ENCODE data around the gene POU2F3.
A peak's percentile ranks its signal among the peaks of the same experiment; 100 is the strongest.

Gene POU2F3

DNA sequence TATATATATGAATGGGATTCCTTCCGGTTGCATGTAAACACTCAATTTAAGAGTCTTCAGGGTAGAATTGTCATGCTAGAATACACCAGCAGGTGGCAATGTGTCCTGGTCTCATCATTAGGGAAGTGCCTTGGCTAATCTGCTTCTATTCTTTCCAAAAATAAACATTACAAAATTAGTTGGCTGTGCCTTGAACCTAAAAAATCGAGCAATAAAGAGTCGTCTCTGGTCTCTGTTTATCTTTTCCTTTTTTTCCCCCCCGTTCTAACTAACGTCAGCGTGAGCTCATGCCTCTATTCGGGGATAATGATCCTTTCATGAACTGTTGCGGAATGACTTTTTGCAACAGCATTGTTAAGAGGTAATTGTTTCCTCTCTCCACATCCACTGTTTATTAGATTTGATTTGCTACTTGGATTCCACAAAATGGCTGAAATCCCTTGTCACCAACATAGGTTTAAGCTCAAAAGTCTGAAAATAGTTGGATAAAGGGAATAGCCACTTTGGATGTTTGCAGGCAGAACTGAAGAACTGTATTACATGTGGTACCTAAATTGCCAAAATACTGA lies 95.0 kb downstream of the POU2F3 start:
- Histone ChIP-seq H3K79me2 (ENCODE audit: low read length) (peaks cover 24% of the 10 kb centered on the region), H3K36me3 (replicated peaks; ENCODE audit: low read depth, low read length) (no peaks in the 10 kb centered on the region), H2AFZ (ENCODE audit: low read depth, low read length) (peak overlapping the region; percentile 72), H3K27ac (ENCODE audit: low read length) (no peak overlapping the region), H4K20me1 (ENCODE audit: insufficient read depth, low read length) (peaks cover 25% of the 10 kb centered on the region), H3K9ac (ENCODE audit: low read length) (peak overlapping the region; percentile 91; the same call in 1 of the 2 replicates), H3K9me3 (ENCODE audit: insufficient read depth, low read length) (no peaks in the 10 kb centered on the region), H3K27me3 (ENCODE audit: low read depth, low read length) (peaks cover 41% of the 10 kb centered on the region), H3K4me3 (ENCODE audit: low read length) (peak overlapping the region; percentile 94), H3K4me1 (ENCODE audit: low read length) (peaks cover 15% of the 10 kb centered on the region), H3K4me2 (ENCODE audit: low read length) (peak overlapping the region; percentile 94)
- no peak for TF ChIP-seq EZH2phosphoT487 (IDR thresholded peaks at IDR 0.05; ENCODE audit: low read depth)
- TF ChIP-seq, protein P1, sequence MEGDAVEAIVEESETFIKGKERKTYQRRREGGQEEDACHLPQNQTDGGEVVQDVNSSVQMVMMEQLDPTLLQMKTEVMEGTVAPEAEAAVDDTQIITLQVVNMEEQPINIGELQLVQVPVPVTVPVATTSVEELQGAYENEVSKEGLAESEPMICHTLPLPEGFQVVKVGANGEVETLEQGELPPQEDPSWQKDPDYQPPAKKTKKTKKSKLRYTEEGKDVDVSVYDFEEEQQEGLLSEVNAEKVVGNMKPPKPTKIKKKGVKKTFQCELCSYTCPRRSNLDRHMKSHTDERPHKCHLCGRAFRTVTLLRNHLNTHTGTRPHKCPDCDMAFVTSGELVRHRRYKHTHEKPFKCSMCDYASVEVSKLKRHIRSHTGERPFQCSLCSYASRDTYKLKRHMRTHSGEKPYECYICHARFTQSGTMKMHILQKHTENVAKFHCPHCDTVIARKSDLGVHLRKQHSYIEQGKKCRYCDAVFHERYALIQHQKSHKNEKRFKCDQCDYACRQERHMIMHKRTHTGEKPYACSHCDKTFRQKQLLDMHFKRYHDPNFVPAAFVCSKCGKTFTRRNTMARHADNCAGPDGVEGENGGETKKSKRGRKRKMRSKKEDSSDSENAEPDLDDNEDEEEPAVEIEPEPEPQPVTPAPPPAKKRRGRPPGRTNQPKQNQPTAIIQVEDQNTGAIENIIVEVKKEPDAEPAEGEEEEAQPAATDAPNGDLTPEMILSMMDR (IDR thresholded peaks at IDR 0.05; ENCODE audit: low read depth, low read length), result peak; percentile 58

DNA sequence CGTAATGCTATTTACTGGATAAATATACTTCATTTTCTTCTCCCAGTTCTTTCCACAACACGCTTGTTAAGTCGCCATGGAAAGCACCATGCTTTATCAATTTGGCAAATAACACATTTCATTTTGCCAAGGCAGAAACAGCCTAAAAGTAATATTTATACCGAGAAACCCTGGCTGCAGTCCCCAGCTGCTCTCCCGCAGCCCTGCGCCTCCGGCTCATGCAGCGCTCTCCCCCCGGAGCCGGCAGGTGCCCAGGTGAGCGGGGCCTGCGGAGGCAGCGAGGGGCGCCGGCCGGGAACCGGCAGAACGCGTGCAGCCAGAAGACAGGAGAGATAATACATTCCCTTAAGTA lies 95.6 kb downstream of the POU2F3 start:
- peak overlapping the region; percentile 72 for H2AFZ ChIP-seq (ENCODE audit: low read depth, low read length)
- H3K9ac ChIP-seq (ENCODE audit: low read length), result peak overlapping the region; percentile 91

DNA sequence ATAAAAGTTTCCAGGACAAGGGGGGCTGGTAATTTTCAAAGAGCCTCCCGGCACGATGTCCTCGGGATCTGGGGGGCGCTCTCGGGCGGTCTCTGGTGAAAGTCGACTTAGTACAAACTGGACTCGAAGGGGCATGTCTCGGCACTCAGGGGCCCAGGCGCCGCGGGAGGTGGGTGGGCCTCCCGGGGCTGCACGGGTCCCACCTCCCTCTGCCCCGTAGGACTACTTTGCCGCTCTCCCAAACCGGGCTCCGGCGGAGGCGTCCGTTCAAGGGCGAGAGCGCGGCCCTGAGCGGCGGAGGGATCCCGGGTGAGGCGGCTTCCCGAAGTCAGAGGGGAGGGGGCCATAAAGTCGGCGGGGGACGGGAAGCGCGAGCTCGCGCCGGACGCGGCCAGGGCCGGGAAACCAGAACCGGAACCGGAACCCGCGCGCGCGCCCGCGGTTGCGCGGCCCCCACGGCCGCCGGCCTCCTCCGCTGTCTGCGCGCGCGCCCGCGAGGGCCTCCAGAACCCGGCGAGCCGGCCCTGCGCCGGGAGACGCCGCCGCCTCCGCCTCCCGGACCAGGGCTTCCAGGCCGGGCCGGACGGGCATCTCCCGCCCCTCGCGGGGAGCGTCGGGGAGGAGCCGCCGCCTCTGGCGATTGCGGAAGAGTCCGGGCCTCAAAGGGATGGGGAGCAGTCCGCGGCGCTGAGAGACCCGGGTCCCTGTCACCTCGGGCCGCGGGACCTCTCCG lies 96.1 kb downstream of the POU2F3 start, which contains the start of gene ARHGEF12:
Gene ARHGEF12, plus strand, starts transcription at position 506 of the 733 bp plus-strand sequence. CDS start 831 bp downstream, outside the sequence.
- TF ChIP-seq, protein P1 (IDR thresholded peaks at IDR 0.05; ENCODE audit: low read depth, low read length), result peak; percentile 84
- no peak for TF ChIP-seq EZH2phosphoT487 (IDR thresholded peaks at IDR 0.05; ENCODE audit: low read depth)
- H3K4me1 ChIP-seq (ENCODE audit: low read length), result peaks cover 15% of the 10 kb centered on the region
- H3K36me3 ChIP-seq (replicated peaks; ENCODE audit: low read depth, low read length), result no peaks in the 10 kb centered on the region
- H3K27ac ChIP-seq (ENCODE audit: low read length), result peak within 1 kb of the TSS; percentile 17; the same call in 1 of the 2 replicates
- peaks cover 41% of the 10 kb centered on the region for H3K27me3 ChIP-seq (ENCODE audit: low read depth, low read length)
- peak within 1 kb of the TSS; percentile 91 for H3K9ac ChIP-seq (ENCODE audit: low read length)
- H2AFZ ChIP-seq (ENCODE audit: low read depth, low read length), result peak within 1 kb of the TSS; percentile 72
- H3K4me2 ChIP-seq (ENCODE audit: low read length), result peak within 1 kb of the TSS; percentile 95
- peaks cover 35% of the 10 kb centered on the region for H4K20me1 ChIP-seq (ENCODE audit: insufficient read depth, low read length)
- H3K4me3 ChIP-seq (ENCODE audit: low read length), result peak within 1 kb of the TSS; percentile 94
- peaks cover 30% of the 10 kb centered on the region for H3K79me2 ChIP-seq (ENCODE audit: low read length)
- no peaks in the 10 kb centered on the region for H3K9me3 ChIP-seq (ENCODE audit: insufficient read depth, low read length)

More for the DNA sequence above, 95.6 kb downstream of the POU2F3 start:
- Histone ChIP-seq H3K27ac (ENCODE audit: low read length) (no peak overlapping the region), H3K79me2 (ENCODE audit: low read length) (peaks cover 25% of the 10 kb centered on the region), H3K36me3 (replicated peaks; ENCODE audit: low read depth, low read length) (no peaks in the 10 kb centered on the region), H3K4me2 (ENCODE audit: low read length) (peak overlapping the region; percentile 94), H3K9me3 (ENCODE audit: insufficient read depth, low read length) (no peaks in the 10 kb centered on the region), H4K20me1 (ENCODE audit: insufficient read depth, low read length) (peaks cover 31% of the 10 kb centered on the region), H3K4me1 (ENCODE audit: low read length) (peaks cover 15% of the 10 kb centered on the region), H3K27me3 (ENCODE audit: low read depth, low read length) (peaks cover 41% of the 10 kb centered on the region), H3K4me3 (ENCODE audit: low read length) (peak overlapping the region; percentile 94)
- no peak for TF ChIP-seq EZH2phosphoT487 (IDR thresholded peaks at IDR 0.05; ENCODE audit: low read depth)
- TF ChIP-seq, protein P1 (IDR thresholded peaks at IDR 0.05; ENCODE audit: low read depth, low read length), result no peak

DNA sequence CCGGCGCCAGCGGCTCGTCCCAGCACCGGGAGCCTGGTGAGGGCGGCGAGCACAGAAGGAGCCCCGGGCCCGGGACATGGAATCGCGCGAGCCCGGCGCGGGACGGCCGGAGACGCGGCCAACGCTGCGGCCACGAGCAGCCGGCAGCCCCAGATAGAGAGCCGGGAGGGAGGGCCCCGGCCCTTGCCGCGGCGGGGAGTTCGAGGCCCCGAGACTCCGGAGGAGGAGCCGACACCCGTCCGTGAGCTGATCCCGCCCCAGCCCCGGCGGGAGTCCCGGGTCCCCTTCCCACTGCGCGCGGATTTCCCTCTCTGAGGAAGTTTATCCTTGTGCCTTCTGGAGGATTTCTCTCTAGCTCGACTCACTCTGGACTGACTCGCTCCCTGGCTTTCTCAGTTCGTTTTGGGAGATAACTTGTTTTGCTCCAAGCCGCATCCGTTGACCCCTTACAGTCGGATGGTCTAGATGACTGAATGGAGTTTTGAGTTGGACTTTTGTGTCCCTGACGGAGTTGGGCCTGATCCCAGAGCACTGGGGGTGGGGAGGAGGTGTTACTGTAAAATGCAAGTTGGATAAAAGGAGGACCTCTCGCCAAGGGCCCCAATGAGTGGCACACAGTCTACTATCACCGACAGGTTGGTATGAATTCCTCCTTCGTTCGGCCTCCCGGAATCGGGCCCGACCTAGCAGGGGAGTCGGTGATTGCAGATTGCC lies 96.9 kb downstream of the POU2F3 start:
- Histone ChIP-seq H3K4me1 (ENCODE audit: low read length) (peaks cover 15% of the 10 kb centered on the region), H3K4me3 (ENCODE audit: low read length) (peak overlapping the region; percentile 94), H3K4me2 (ENCODE audit: low read length) (peak overlapping the region; percentile 95), H3K79me2 (ENCODE audit: low read length) (peaks cover 34% of the 10 kb centered on the region), H3K27ac (ENCODE audit: low read length) (peak overlapping the region; percentile 17; the same call in 1 of the 2 replicates), H4K20me1 (ENCODE audit: insufficient read depth, low read length) (peaks cover 42% of the 10 kb centered on the region), H3K9ac (ENCODE audit: low read length) (peak overlapping the region; percentile 91), H3K9me3 (ENCODE audit: insufficient read depth, low read length) (no peaks in the 10 kb centered on the region), H3K36me3 (replicated peaks; ENCODE audit: low read depth, low read length) (no peaks in the 10 kb centered on the region), H2AFZ (ENCODE audit: low read depth, low read length) (peak overlapping the region; percentile 50; the same call in 1 of the 2 replicates), H3K27me3 (ENCODE audit: low read depth, low read length) (peaks cover 41% of the 10 kb centered on the region)
- TF ChIP-seq, protein P1 (IDR thresholded peaks at IDR 0.05; ENCODE audit: low read depth, low read length), result no peak
- no peak for TF ChIP-seq EZH2phosphoT487 (IDR thresholded peaks at IDR 0.05; ENCODE audit: low read depth)
